ENCODE measurements around the gene PNMA1. TPM values are rescaled to one million over a fixed set of nuclear protein-coding genes. Genes with fewer than 3 reads are reported as not detected.

The PNMA1 gene
- total RNA-seq, 1 experiment from 2014 or later = 43.3 TPM

- no peaks in the 10 kb centered on the region for H3K9me3 Mint-ChIP-seq (ENCODE audit: unreplicated experiment)
- no TSS peak for BruUV-seq (replicated peaks)
- H3K36me3 Mint-ChIP-seq (ENCODE audit: insufficient read depth, unreplicated experiment) = peaks cover 9% of the 10 kb centered on the region
- TF ChIP-seq CTCF (IDR thresholded peaks at IDR 0.05; ENCODE audit: unreplicated experiment) = no peak
- no peaks in the 10 kb centered on the region for H3K27me3 Mint-ChIP-seq (ENCODE audit: insufficient read depth, unreplicated experiment)
- intact Hi-C loops (cut with micrococcal nuclease) = no loop called here
- ChIA-PET POLR2A (interaction anchor here (1.0 to 3.7 kb wide), 3 partner anchors 7 to 47 kb away, joined by 3 to 13 read pairs (median 7); a partner anchor contains a TSS), CTCF (interaction anchor here (0.7 to 3.8 kb wide), 2 partner anchors 10 to 20 kb away, joined by 3 to 15 read pairs; no protein-coding TSS in a partner anchor)
- H3K4me1 Mint-ChIP-seq (ENCODE audit: insufficient read depth, unreplicated experiment) = peaks cover 72% of the 10 kb centered on the region
- no peak for DNase-seq (ENCODE audit: unreplicated experiment)
- H3K27ac Mint-ChIP-seq (ENCODE audit: low read depth, unreplicated experiment) = peak overlapping the region; percentile 54
- no peak overlapping the region for H3K4me3 Mint-ChIP-seq (ENCODE audit: unreplicated experiment)
Measured at GRCh38 chr14:73748858-73749357, 34.7 kb upstream of the PNMA1 start.

DNA sequence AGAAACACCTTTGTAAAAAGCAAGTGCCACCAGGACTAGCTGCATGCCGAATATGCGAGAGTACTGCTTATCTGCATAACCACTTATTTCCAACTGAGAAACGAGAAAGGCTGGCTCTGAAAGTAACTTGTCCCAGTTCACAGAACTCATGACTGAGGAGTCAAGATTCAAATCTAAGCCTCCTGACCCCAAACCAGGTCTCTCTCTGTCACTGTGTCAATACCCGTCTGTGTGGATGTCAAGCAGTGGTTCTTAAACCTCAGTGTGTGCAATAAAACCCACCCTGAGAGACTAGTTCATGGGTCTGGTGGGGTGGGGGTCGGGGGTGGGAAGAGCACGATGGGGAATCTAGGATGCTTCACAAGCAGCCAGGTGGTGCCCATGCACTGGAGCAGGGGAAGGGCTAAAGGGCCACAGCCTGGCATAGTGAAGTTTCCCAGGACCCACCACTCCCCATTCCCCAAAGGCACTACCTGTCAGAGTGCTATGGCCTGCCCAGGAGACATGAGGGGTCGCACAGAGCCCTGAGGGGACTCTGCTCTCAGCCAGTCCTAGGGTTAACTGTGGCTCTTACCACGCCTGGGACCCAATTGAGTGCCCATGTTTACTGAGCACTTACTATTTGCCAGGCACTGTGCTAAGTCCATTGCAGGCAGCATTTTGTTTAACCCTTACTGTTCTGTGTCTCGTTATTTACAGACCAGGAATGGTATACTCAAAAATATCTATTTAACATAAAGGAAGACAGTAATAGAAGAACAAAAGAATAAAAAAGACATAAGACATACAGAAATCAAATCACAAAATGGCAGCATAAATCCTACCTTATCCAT, 33.4 kb upstream of the PNMA1 start:
- TF ChIP-seq CTCF (IDR thresholded peaks at IDR 0.05; ENCODE audit: unreplicated experiment) = no peak
- H3K4me1 Mint-ChIP-seq (ENCODE audit: insufficient read depth, unreplicated experiment) = peaks cover 72% of the 10 kb centered on the region
- BruUV-seq (replicated peaks) = no TSS peak
- ChIA-PET CTCF (interaction anchor here (0.8 to 2.5 kb wide), 3 partner anchors 11 to 141 kb away, joined by 3 to 18 read pairs (median 4); no protein-coding TSS in a partner anchor), POLR2A (interaction anchor here (0.7 to 9.8 kb wide), 5 partner anchors 8 to 79 kb away, joined by 3 to 296 read pairs (median 15); a partner anchor contains a TSS)
- intact Hi-C loops (cut with micrococcal nuclease) = no loop called here
- no peaks in the 10 kb centered on the region for H3K27me3 Mint-ChIP-seq (ENCODE audit: insufficient read depth, unreplicated experiment)
- no peaks in the 10 kb centered on the region for H3K9me3 Mint-ChIP-seq (ENCODE audit: unreplicated experiment)
- H3K27ac Mint-ChIP-seq (ENCODE audit: low read depth, unreplicated experiment) = peak overlapping the region; percentile 77
- H3K36me3 Mint-ChIP-seq (ENCODE audit: insufficient read depth, unreplicated experiment) = peaks cover 20% of the 10 kb centered on the region
- DNase-seq (ENCODE audit: unreplicated experiment) = no peak
- no peak overlapping the region for H3K4me3 Mint-ChIP-seq (ENCODE audit: unreplicated experiment)

DNA sequence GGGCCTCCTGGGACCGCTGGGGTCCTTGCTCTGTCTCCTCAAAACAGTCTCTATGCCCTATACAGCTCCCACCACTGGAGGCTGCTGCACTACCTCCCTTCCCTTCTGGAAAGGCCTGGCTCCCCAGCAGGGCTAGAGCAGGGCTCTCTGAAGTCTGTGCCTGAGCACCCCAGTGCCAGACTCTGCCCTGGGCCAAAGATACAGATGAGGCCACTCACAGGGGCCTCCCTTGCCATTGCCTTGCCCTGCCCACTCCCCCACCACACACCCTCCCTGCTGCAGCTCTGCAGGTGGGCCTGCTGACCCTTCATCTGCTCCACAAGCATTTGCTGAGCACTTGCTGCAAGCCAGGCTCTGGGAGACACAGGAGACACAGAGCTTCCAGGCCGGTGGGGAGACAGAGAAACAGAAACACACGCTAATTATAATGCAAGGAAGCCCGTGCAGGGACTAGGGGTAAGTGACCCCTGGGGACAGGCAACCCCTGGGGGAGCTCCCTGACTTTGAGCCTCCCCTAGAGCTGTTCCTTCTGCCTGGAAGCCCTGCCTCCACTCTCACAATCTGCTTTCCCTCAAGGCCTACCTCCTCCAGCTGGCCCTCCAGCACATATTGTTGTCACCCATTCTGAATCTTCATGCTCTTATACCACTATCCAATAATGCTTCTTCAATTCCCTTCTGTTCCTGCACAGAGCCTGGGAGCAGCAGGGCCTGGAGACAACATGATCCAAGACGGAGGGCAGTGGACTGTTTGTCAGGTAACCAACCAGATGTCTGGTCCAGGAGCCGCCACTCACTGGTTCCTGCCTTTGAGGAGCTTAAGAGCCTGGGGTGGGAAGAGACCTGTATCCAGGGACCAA, 32.6 kb upstream of the PNMA1 start:
- peak overlapping the region; percentile 42 for H3K27ac Mint-ChIP-seq (ENCODE audit: low read depth, unreplicated experiment)
- peaks cover 20% of the 10 kb centered on the region for H3K36me3 Mint-ChIP-seq (ENCODE audit: insufficient read depth, unreplicated experiment)
- DNase-seq (ENCODE audit: unreplicated experiment) = no peak
- no TSS peak for BruUV-seq (replicated peaks)
- no peaks in the 10 kb centered on the region for H3K9me3 Mint-ChIP-seq (ENCODE audit: unreplicated experiment)
- ChIA-PET CTCF (interaction anchor here (0.6 to 3.6 kb wide), 7 partner anchors 8 to 1499 kb away, joined by 3 to 27 read pairs (median 4); no protein-coding TSS in a partner anchor), POLR2A (interaction anchor here (0.6 to 9.8 kb wide), 8 partner anchors 9 to 105 kb away, joined by 3 to 296 read pairs (median 11); partner anchors contain the start of gene PTGR2)
- H3K4me1 Mint-ChIP-seq (ENCODE audit: insufficient read depth, unreplicated experiment) = peaks cover 72% of the 10 kb centered on the region
- H3K4me3 Mint-ChIP-seq (ENCODE audit: unreplicated experiment) = no peak overlapping the region
- no peaks in the 10 kb centered on the region for H3K27me3 Mint-ChIP-seq (ENCODE audit: insufficient read depth, unreplicated experiment)
- no peak for TF ChIP-seq CTCF (IDR thresholded peaks at IDR 0.05; ENCODE audit: unreplicated experiment)
- intact Hi-C loops (cut with micrococcal nuclease) = no loop called here
